GM12892 (cell line): ENCODE data around the gene ARHGAP26.

Source experiments
- POLR2A ChIP-seq: IDR thresholded peaks from 2 replicates; pipeline ENCODE4 v1.6.1; 2011; ENCODE audit warnings: low read depth, low read length, control low read depth
- POLR2AphosphoS5 ChIP-seq: IDR thresholded peaks from 2 replicates; pipeline ENCODE4 v1.6.1; 2011; ENCODE audit warnings: low read depth, low read length, control low read depth

- TF ChIP-seq POLR2AphosphoS5: no peak
- TF ChIP-seq POLR2A: no peak
These were observed 331.7 kb downstream of the ARHGAP26 start for GRCh38 chr5:143101725-143102386.
